ENCODE data around the gene GTF2A2.

Gene GTF2A2

DNA sequence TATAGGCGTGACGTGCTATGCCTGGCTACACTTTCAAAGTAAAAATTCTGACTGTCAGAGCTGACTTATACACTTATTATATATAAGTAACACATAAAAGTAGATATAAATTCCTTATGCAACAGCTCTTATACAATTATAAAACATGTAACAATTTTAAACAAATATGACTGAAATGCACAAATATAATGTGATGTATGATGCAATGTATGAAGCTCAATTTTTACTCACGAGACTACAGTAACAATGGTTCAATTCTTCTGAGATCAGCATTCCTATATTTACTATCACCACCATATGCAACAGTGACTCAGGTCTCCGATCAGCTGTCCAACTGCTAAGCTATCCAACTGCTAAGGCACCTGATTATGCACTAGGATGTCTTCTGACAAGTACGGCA is 23.6 kb upstream of the GTF2A2 start:
- Histone ChIP-seq H3K4me3 (replicated peaks; ENCODE audit: insufficient read depth, low read length) (no peak overlapping the region), H3K27me3 (ENCODE audit: insufficient read depth, poor library complexity, severe bottlenecking) (no peaks in the 10 kb centered on the region), H3K27ac (replicated peaks) (no peak overlapping the region)
- TF ChIP-seq POLR2AphosphoS5 (IDR thresholded peaks at IDR 0.05; ENCODE audit: low read depth) (no peak), CTCF (IDR thresholded peaks at IDR 0.05; ENCODE audit: insufficient read depth, low read length) (no peak), REST (IDR thresholded peaks at IDR 0.05; ENCODE audit: insufficient replicate concordance, low read depth) (no peak), GABPA (IDR thresholded peaks at IDR 0.05; ENCODE audit: low read depth) (no peak), SPI1 (IDR thresholded peaks at IDR 0.05; ENCODE audit: borderline replicate concordance, low read depth) (no peak)
- DNase-seq (ENCODE audit: low read depth in 1 of 2, low spot score in 1 of 2): no peak

GRCh38 chr15:59680346-59680745 is 23.0 kb upstream of the GTF2A2 start:
- H3K27ac ChIP-seq (replicated peaks): no peak overlapping the region
- no peak for DNase-seq (ENCODE audit: low read depth in 1 of 2, low spot score in 1 of 2)
- no peak overlapping the region for H3K4me3 ChIP-seq (replicated peaks; ENCODE audit: insufficient read depth, low read length)
- no peak for TF ChIP-seq SPI1 (IDR thresholded peaks at IDR 0.05; ENCODE audit: borderline replicate concordance, low read depth)
- TF ChIP-seq CTCF (IDR thresholded peaks at IDR 0.05; ENCODE audit: insufficient read depth, low read length): no peak
- no peak for TF ChIP-seq GABPA (IDR thresholded peaks at IDR 0.05; ENCODE audit: low read depth)
- no peaks in the 10 kb centered on the region for H3K27me3 ChIP-seq (ENCODE audit: insufficient read depth, poor library complexity, severe bottlenecking)

DNA sequence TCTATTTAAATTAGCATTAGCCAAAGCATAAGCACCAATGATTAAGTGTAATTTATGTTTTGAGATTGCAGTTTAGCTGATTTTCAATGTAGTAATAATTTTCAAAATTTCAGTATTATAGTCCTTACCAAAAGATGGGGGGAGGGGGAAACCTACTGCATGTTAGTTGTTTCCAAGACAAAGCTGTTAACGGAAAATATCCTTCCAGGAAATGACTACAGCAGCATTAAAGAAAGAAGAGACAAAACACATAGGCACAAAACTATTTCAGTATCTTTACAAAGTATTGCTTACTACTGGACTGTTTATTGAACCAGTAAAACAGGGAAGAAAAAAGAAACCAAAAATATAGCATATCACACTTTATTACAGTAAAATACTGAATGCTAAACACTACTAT is 21.3 kb upstream of the GTF2A2 start:
- TF ChIP-seq CTCF (IDR thresholded peaks at IDR 0.05; ENCODE audit: insufficient read depth, low read length): no peak
- no peak for TF ChIP-seq POLR2AphosphoS5 (IDR thresholded peaks at IDR 0.05; ENCODE audit: low read depth)
- TF ChIP-seq GABPA (IDR thresholded peaks at IDR 0.05; ENCODE audit: low read depth): no peak
- no peak for TF ChIP-seq REST (IDR thresholded peaks at IDR 0.05; ENCODE audit: insufficient replicate concordance, low read depth)
- TF ChIP-seq SPI1 (IDR thresholded peaks at IDR 0.05; ENCODE audit: borderline replicate concordance, low read depth): no peak
- Histone ChIP-seq H3K27ac (replicated peaks) (no peak overlapping the region), H3K27me3 (ENCODE audit: insufficient read depth, poor library complexity, severe bottlenecking) (no peaks in the 10 kb centered on the region), H3K4me3 (replicated peaks; ENCODE audit: insufficient read depth, low read length) (no peak overlapping the region)
- DNase-seq (ENCODE audit: low read depth in 1 of 2, low spot score in 1 of 2): no peak

DNA sequence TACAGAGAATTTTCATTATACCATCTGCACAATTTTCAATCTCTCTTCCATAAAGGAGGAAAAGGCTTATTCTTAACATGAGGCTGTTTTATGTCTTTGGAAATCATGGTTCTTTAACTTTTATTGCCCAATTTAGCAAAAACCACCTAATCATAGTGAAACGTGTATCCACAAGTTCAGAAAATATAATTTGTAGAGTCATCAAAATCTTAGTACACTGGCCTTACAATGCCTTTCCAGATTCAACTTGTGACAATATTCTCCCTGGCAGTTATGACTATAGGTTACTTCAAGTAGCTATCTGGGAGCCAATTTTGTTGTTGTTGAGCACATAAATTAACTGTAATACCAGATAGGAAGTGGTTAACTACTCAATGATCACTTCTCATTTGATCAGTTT is 20.9 kb upstream of the GTF2A2 start:
- TF ChIP-seq GABPA (IDR thresholded peaks at IDR 0.05; ENCODE audit: low read depth) (no peak), SPI1 (IDR thresholded peaks at IDR 0.05; ENCODE audit: borderline replicate concordance, low read depth) (no peak), POLR2AphosphoS5 (IDR thresholded peaks at IDR 0.05; ENCODE audit: low read depth) (no peak), CTCF (IDR thresholded peaks at IDR 0.05; ENCODE audit: insufficient read depth, low read length) (no peak), REST (IDR thresholded peaks at IDR 0.05; ENCODE audit: insufficient replicate concordance, low read depth) (no peak)
- Histone ChIP-seq H3K4me3 (replicated peaks; ENCODE audit: insufficient read depth, low read length) (no peak overlapping the region), H3K27ac (replicated peaks) (no peak overlapping the region), H3K27me3 (ENCODE audit: insufficient read depth, poor library complexity, severe bottlenecking) (no peaks in the 10 kb centered on the region)
- no peak for DNase-seq (ENCODE audit: low read depth in 1 of 2, low spot score in 1 of 2)
